MG63 (cell line): ENCODE results near the gene NT5DC1. TPM values are rescaled to one million over a fixed set of nuclear protein-coding genes. Genes with fewer than 3 reads are reported as not detected.

Experiments used
- DNase-seq: peaks from one replicate; pipeline ENCODE4 v3.0.0-alpha.2; 2020
- H3K27me3 ChIP-seq: fragments of 250-450 bp; sonication (Bioruptor Pico); 2 replicates; pipeline ENCODE4 v1.5.1; 2020; ENCODE audit warnings: mild to moderate bottlenecking, moderate library complexity
- H3K36me3 ChIP-seq: fragments of 250-450 bp; sonication (Bioruptor Pico); 2 replicates; pipeline ENCODE4 v1.5.1; 2020; ENCODE audit warnings: mild to moderate bottlenecking, moderate library complexity
- H3K4me3 ChIP-seq: fragments of 250-450 bp; sonication (Bioruptor Pico); 2 replicates; pipeline ENCODE4 v1.5.1; 2020; ENCODE audit warnings: mild to moderate bottlenecking, moderate library complexity
- H3K9me3 ChIP-seq: fragments of 250-450 bp; sonication (Bioruptor Pico); 2 replicates; pipeline ENCODE4 v1.5.1; 2020; ENCODE audit warnings: mild to moderate bottlenecking, moderate library complexity
- total RNA-seq: library from RNA; depleted of rRNA; stranded (reverse); fragments of >200 nt; shearing (Covaris generic); gene quantifications from 2 replicates; pipeline ENCODE4 v1.2.3, GENCODE V29; 2014; ENCODE audit warnings: low replicate concordance; rRNA removed

Gene NT5DC1
- 5.2 and 12.8 TPM in 2 replicates for total RNA-seq

- Histone ChIP-seq H3K4me3 (peak within 1 kb of the TSS; percentile 66), H3K27me3 (no peaks in the 10 kb centered on the region), H3K36me3 (no peaks in the 10 kb centered on the region), H3K9me3 (no peaks in the 10 kb centered on the region)
- DNase-seq = peak; percentile 80
Observed at GRCh38 chr6:116100419-116101301, at the start of gene NT5DC1. Gene NT5DC1 (plus strand): TSS chr6:116100853. CDS start chr6:116100931, 78 bp downstream.

- Histone ChIP-seq H3K9me3 (no peaks in the 10 kb centered on the region), H3K27me3 (no peaks in the 10 kb centered on the region), H3K4me3 (no peak overlapping the region), H3K36me3 (no peaks in the 10 kb centered on the region)
- no peak for DNase-seq
Observed at GRCh38 chr6:116051244-116051643, 49.4 kb upstream of the NT5DC1 start.

GRCh38 chr6:116055513-116055912, 45.1 kb upstream of the NT5DC1 start:
- H3K4me3 ChIP-seq = no peak overlapping the region
- H3K36me3 ChIP-seq = no peaks in the 10 kb centered on the region
- DNase-seq = no peak
- H3K27me3 ChIP-seq = no peaks in the 10 kb centered on the region
- no peaks in the 10 kb centered on the region for H3K9me3 ChIP-seq

- Histone ChIP-seq H3K36me3 (no peaks in the 10 kb centered on the region), H3K4me3 (no peak overlapping the region), H3K9me3 (no peaks in the 10 kb centered on the region), H3K27me3 (no peaks in the 10 kb centered on the region)
- DNase-seq = no peak
Observed at GRCh38 chr6:116057766-116058165, 42.9 kb upstream of the NT5DC1 start.

- H3K9me3 ChIP-seq = no peaks in the 10 kb centered on the region
- DNase-seq = peak; percentile 27
- H3K36me3 ChIP-seq = no peaks in the 10 kb centered on the region
- no peaks in the 10 kb centered on the region for H3K27me3 ChIP-seq
- H3K4me3 ChIP-seq = peak overlapping the region; percentile 41
Observed at GRCh38 chr6:116059713-116060571, 40.7 kb upstream of the NT5DC1 start.

- DNase-seq = peak; percentile 51
- Histone ChIP-seq H3K27me3 (no peaks in the 10 kb centered on the region), H3K36me3 (no peaks in the 10 kb centered on the region), H3K4me3 (peak within 1 kb of the TSS; percentile 41), H3K9me3 (no peaks in the 10 kb centered on the region)
Observed at GRCh38 chr6:116060572-116061283, 39.9 kb upstream of the NT5DC1 start, which contains the start of gene FRK. Gene FRK (minus strand): TSS chr6:116060891. CDS start chr6:116060311, 580 bp downstream.

- H3K9me3 ChIP-seq = no peaks in the 10 kb centered on the region
- DNase-seq = no peak
- H3K27me3 ChIP-seq = no peaks in the 10 kb centered on the region
- H3K4me3 ChIP-seq = no peak overlapping the region
- H3K36me3 ChIP-seq = no peaks in the 10 kb centered on the region
Observed at GRCh38 chr6:116062496-116062895, 38.2 kb upstream of the NT5DC1 start.

GRCh38 chr6:116064666-116065065, 36.0 kb upstream of the NT5DC1 start:
- H3K4me3 ChIP-seq = no peak overlapping the region
- H3K27me3 ChIP-seq = no peaks in the 10 kb centered on the region
- no peak for DNase-seq
- H3K36me3 ChIP-seq = no peaks in the 10 kb centered on the region
- no peaks in the 10 kb centered on the region for H3K9me3 ChIP-seq

GRCh38 chr6:116066789-116067188, 33.9 kb upstream of the NT5DC1 start:
- Histone ChIP-seq H3K4me3 (no peak overlapping the region), H3K27me3 (no peaks in the 10 kb centered on the region)
- DNase-seq = no peak

GRCh38 chr6:116070101-116070500, 30.6 kb upstream of the NT5DC1 start:
- Histone ChIP-seq H3K36me3 (no peaks in the 10 kb centered on the region), H3K9me3 (no peaks in the 10 kb centered on the region), H3K27me3 (no peaks in the 10 kb centered on the region), H3K4me3 (no peak overlapping the region)
- DNase-seq = no peak

More at GRCh38 chr6:116066789-116067188, 33.9 kb upstream of the NT5DC1 start:
- Histone ChIP-seq H3K9me3 (no peaks in the 10 kb centered on the region), H3K36me3 (no peaks in the 10 kb centered on the region)

- DNase-seq = no peak
- Histone ChIP-seq H3K4me3 (no peak overlapping the region), H3K36me3 (no peaks in the 10 kb centered on the region), H3K27me3 (no peaks in the 10 kb centered on the region), H3K9me3 (no peaks in the 10 kb centered on the region)
Observed at GRCh38 chr6:116070616-116071389, 29.9 kb upstream of the NT5DC1 start.

- Histone ChIP-seq H3K27me3 (no peaks in the 10 kb centered on the region), H3K36me3 (no peaks in the 10 kb centered on the region), H3K9me3 (no peaks in the 10 kb centered on the region), H3K4me3 (no peak overlapping the region)
- no peak for DNase-seq
Observed at GRCh38 chr6:116072368-116072767, 28.3 kb upstream of the NT5DC1 start.

- H3K36me3 ChIP-seq = no peaks in the 10 kb centered on the region
- peak; percentile 19 for DNase-seq
- no peaks in the 10 kb centered on the region for H3K27me3 ChIP-seq
Observed at GRCh38 chr6:116073765-116074440, 26.8 kb upstream of the NT5DC1 start.

GRCh38 chr6:116074732-116075390, 25.8 kb upstream of the NT5DC1 start:
- no peaks in the 10 kb centered on the region for H3K27me3 ChIP-seq
- H3K9me3 ChIP-seq = no peaks in the 10 kb centered on the region
- H3K36me3 ChIP-seq = no peaks in the 10 kb centered on the region
- DNase-seq = no peak
- no peak overlapping the region for H3K4me3 ChIP-seq

More at GRCh38 chr6:116073765-116074440, 26.8 kb upstream of the NT5DC1 start:
- H3K4me3 ChIP-seq = no peak overlapping the region
- H3K9me3 ChIP-seq = no peaks in the 10 kb centered on the region

- no peak for DNase-seq
- no peaks in the 10 kb centered on the region for H3K36me3 ChIP-seq
Observed at GRCh38 chr6:116078522-116078921, 22.1 kb upstream of the NT5DC1 start.

More at GRCh38 chr6:116078522-116078921, 22.1 kb upstream of the NT5DC1 start:
- no peaks in the 10 kb centered on the region for H3K9me3 ChIP-seq
- no peak overlapping the region for H3K4me3 ChIP-seq
- no peaks in the 10 kb centered on the region for H3K27me3 ChIP-seq
